HepG2 (cell line): ENCODE results near the gene SH2D3C. TPM values are rescaled to one million over a fixed set of nuclear protein-coding genes. Genes with fewer than 3 reads are reported as not detected.

Source experiments
- ATAC-seq: fragments of 200-7000 bp; cut with Tn5 transposase; 3 replicates; pipeline ENCODE4 v1.9.1; 2020; ENCODE audit warnings: mild to moderate bottlenecking, moderate library complexity
- BruUV-seq: library from RNA; stranded (reverse); fragments of 400-500 nt; replicated peaks from 2 replicates; lab custom pipeline; 2021; lab: Mats Ljungman, UMichigan
- CTCF ChIA-PET: fragments of 300-600 bp; formaldehyde crosslinking; extraction: SDS; loops from one replicate; lab custom pipeline; 2021; ENCODE audit warnings: low total read pairs, inconsistent platforms, low intra/inter-chr PET ratio; lab: Yijun Ruan, JAX
- POLR2A ChIA-PET: fragments of 350-600 bp; sonication (Branson Sonifier 250); formaldehyde crosslinking; loops from one replicate; lab custom pipeline; 2020; ENCODE audit warnings: antibody characterized with exemption, inconsistent platforms; lab: Yijun Ruan, JAX
- DNase-seq: peaks from one replicate; pipeline ENCODE4 v3.0.0-alpha.2; 2015; ENCODE audit warnings: low spot score
- FAIRE-seq: peaks from 3 replicates; lab custom pipeline; 2011; peaks lifted over from hg19 to GRCh38; lab: Jason Lieb, UNC
- H2AFZ ChIP-seq: one replicate; pipeline ENCODE4 v1.6.1; 2011; ENCODE audit warnings: low read length, inconsistent platforms
- H3K27ac ChIP-seq: fragments of 300-600 bp; 3 replicates; pipeline ENCODE4 v1.8.0; 2011; ENCODE audit warnings: mixed run types, mild to moderate bottlenecking, mixed read lengths, low read length, inconsistent platforms; ENCODE audit not compliant: insufficient read depth; ENCODE audit errors: extremely low read length
- H3K27me3 ChIP-seq, 2 experiments: fragments of 200-600 bp in 1 of 2; 2 replicates in 1 of 2; 3 replicates in 1 of 2; pipeline versions ENCODE4 v1.6.0 to v1.8.0; 2011; ENCODE audit warnings: low read length in 2 of 2, mild to moderate bottlenecking in 2 of 2, moderate library complexity in 2 of 2, inconsistent platforms in 1 of 2; ENCODE audit not compliant: insufficient read depth in 2 of 2, control insufficient read depth in 1 of 2
- H3K36me3 ChIP-seq, 2 experiments: fragments of 200-600 bp in 1 of 2; replicated peaks in 1 of 2; 2 replicates in 1 of 2; 3 replicates in 1 of 2; pipeline versions ENCODE4 v1.5.1 to v1.8.0; 2011; ENCODE audit warnings: low read length in 2 of 2, inconsistent platforms in 1 of 2; ENCODE audit not compliant: insufficient read depth in 2 of 2, control insufficient read depth in 1 of 2
- H3K4me1 ChIP-seq: 2 replicates; pipeline ENCODE4 v1.5.1; 2012; ENCODE audit warnings: low read length, inconsistent platforms; ENCODE audit not compliant: insufficient read depth
- H3K4me2 ChIP-seq: 2 replicates; pipeline ENCODE4 v1.6.0; 2011; ENCODE audit warnings: low read depth, low read length, inconsistent platforms
- H3K4me3 ChIP-seq, 3 experiments: fragments of 200-600 bp in 1 of 3; sonication (generic), shearing (Covaris generic) in 1 of 3; replicated peaks in 1 of 3; 2 replicates each; pipeline ENCODE4 v1.5.1; 2011 to 2016; ENCODE audit warnings: low read length in 3 of 3, inconsistent platforms in 2 of 3, low read depth in 2 of 3, mild to moderate bottlenecking in 2 of 3, control low read depth in 1 of 3, mixed read lengths in 1 of 3; ENCODE audit not compliant: insufficient read depth in 1 of 3
- H3K79me2 ChIP-seq: one replicate; pipeline ENCODE4 v1.6.1; 2011; ENCODE audit warnings: low read length, inconsistent platforms; ENCODE audit not compliant: insufficient read depth
- H3K9ac ChIP-seq: 2 replicates; pipeline ENCODE4 v1.6.0; 2011; ENCODE audit warnings: mild to moderate bottlenecking, low read depth, low read length, inconsistent platforms; ENCODE audit not compliant: insufficient read depth
- H3K9me3 ChIP-seq: 2 replicates; pipeline ENCODE4 v1.5.1; 2012; ENCODE audit warnings: mild to moderate bottlenecking, low read length
- H4K20me1 ChIP-seq: 2 replicates; pipeline ENCODE4 v1.6.0; 2011; ENCODE audit warnings: inconsistent platforms, mild to moderate bottlenecking, low read length, moderate library complexity; ENCODE audit not compliant: insufficient read depth
- NAIF1 ChIP-seq: sonication (generic); formaldehyde crosslinking; IDR thresholded peaks from 2 replicates; pipeline ENCODE4 v1.5.0; 2020; ENCODE audit warnings: mild to moderate bottlenecking, missing genetic modification reagents, borderline replicate concordance
- SRSF4 ChIP-seq: fragments of 200-400 bp; formaldehyde crosslinking; IDR thresholded peaks from one replicate; pipeline ENCODE4 v1.6.1; 2018; ENCODE audit warnings: mild to moderate bottlenecking, low read depth, low read length, moderate library complexity; ENCODE audit not compliant: poor library complexity, severe bottlenecking
- ZBTB1 ChIP-seq: sonication (generic); formaldehyde crosslinking; IDR thresholded peaks from 2 replicates; pipeline ENCODE4 v1.4.0; 2020; ENCODE audit warnings: missing genetic modification reagents, borderline replicate concordance
- ZFP1 ChIP-seq: IDR thresholded peaks from 2 replicates; pipeline ENCODE4 v1.6.1; 2016
- ZNF143 ChIP-seq: sonication (generic); formaldehyde crosslinking; IDR thresholded peaks from 2 replicates; pipeline ENCODE4 v1.4.0; 2020; ENCODE audit warnings: missing genetic modification reagents
- ZNF367 ChIP-seq: sonication (generic); formaldehyde crosslinking; IDR thresholded peaks from 2 replicates; pipeline ENCODE4 v1.4.0; 2020; ENCODE audit warnings: missing genetic modification reagents, borderline replicate concordance
- ZNF598 ChIP-seq: sonication (generic); formaldehyde crosslinking; IDR thresholded peaks from 2 replicates; pipeline ENCODE4 v1.5.1; 2020; ENCODE audit warnings: mild to moderate bottlenecking, missing genetic modification reagents, borderline replicate concordance
- ZNF670 ChIP-seq: sonication (generic); formaldehyde crosslinking; IDR thresholded peaks from 2 replicates; pipeline ENCODE4 v1.8.0; 2022; ENCODE audit warnings: mild to moderate bottlenecking, missing genetic modification reagents, borderline replicate concordance
- ZNF737 ChIP-seq: sonication (generic); formaldehyde crosslinking; IDR thresholded peaks from 2 replicates; pipeline ENCODE4 v1.5.0; 2020; ENCODE audit warnings: missing genetic modification reagents, mild to moderate bottlenecking, borderline replicate concordance
- WGBS: methylation state at CpG from one replicate; pipeline ENCODE4 v1.1.6; 2017; ENCODE audit warnings: low lambda C conversion rate; 5-methylcytosine and 5-hydroxymethylcytosine counted together
- in situ Hi-C: cut with HindIII; loops from 2 replicates; pipeline ENCODE4 v1.10.0; 2017; ENCODE audit warnings: low pct_unique_long_range_greater_than_20kb; ENCODE audit not compliant: extremely low pct_ligation_motif_present
- intact Hi-C: fragments of 100-400 bp; cut with micrococcal nuclease; formaldehyde crosslinking; loops from one replicate; pipeline ENCODE4 v1.10.0; 2022; ENCODE audit not compliant: unreplicated experiment
- polyA plus RNA-seq, 8 experiments: library from polyadenylated mRNA; depleted of rRNA in 3 of 8; stranded (reverse) in 7 of 8; unstranded in 1 of 8; fragments of >200 nt; fragmentation: Illumina TruSeq in 4 of 8; extraction: Trizol in 4 of 8; gene quantifications; 2 replicates each; pipeline versions ENCODE4 v1.2.1 to v1.2.3, GENCODE V29; 2011 to 2016; ENCODE audit warnings: low read depth in 4 of 8, missing spikeins in 1 of 8, mixed read lengths in 1 of 8; ENCODE audit not compliant: insufficient read depth in 1 of 8
- total RNA-seq, 5 experiments: library from RNA; depleted of rRNA; stranded (reverse); fragments of >200 nt; fragmentation: Illumina TruSeq; extraction: Trizol; gene quantifications; 2 replicates each; pipeline ENCODE4 v1.2.3, GENCODE V29; 2016; ENCODE audit warnings: low read depth in 1 of 5
- TF ChIP-seq, protein P1 (sequence below): sonication (generic); formaldehyde crosslinking; IDR thresholded peaks from 2 replicates; pipeline ENCODE4 v1.5.1; 2020; ENCODE audit warnings: missing genetic modification reagents, mild to moderate bottlenecking, borderline replicate concordance

Gene SH2D3C
- total and polyA plus RNA-seq, 2 of the 13 experiments (the other 11 are each of a cell fraction or from before 2014, with no cell fraction given) = not detected

- Histone ChIP-seq H2AFZ (no peak overlapping the region), H3K4me1 (no peaks in the 10 kb centered on the region), H3K4me2 (no peak overlapping the region), H3K27me3 (peaks cover 0 to 45% of the 10 kb centered on the region in 2 experiments; a peak in 3 of 5 replicates), H3K36me3 (no peaks in the 10 kb centered on the region), H3K4me3 (no peak overlapping the region), H4K20me1 (no peaks in the 10 kb centered on the region), H3K79me2 (no peaks in the 10 kb centered on the region), H3K9me3 (no peaks in the 10 kb centered on the region), H3K9ac (no peak overlapping the region), H3K27ac (no peak overlapping the region)
- 28% methylated on average over 14 of the region's 61 CpGs for WGBS
- no peak for DNase-seq
- ATAC-seq = no peak
- FAIRE-seq = no peak
- ChIA-PET CTCF (no interaction called here), POLR2A (no interaction called here)
- in situ Hi-C loops (no loop called here), intact Hi-C loops (no loop called here)
- TF ChIP-seq ZNF670 (CRISPR knock-in tag) = no peak
- TF ChIP-seq SRSF4 = no peak
- no peak for TF ChIP-seq NAIF1 (CRISPR knock-in tag)
- TF ChIP-seq ZNF367 (CRISPR knock-in tag) = no peak
- TF ChIP-seq ZNF598 (CRISPR knock-in tag) = no peak
- TF ChIP-seq ZNF143 (CRISPR knock-in tag) = no peak
- TF ChIP-seq ZBTB1 = no peak
- no peak for TF ChIP-seq ZNF737
- TF ChIP-seq ZFP1 (CRISPR knock-in tag) = no peak
- TF ChIP-seq, protein P1, sequence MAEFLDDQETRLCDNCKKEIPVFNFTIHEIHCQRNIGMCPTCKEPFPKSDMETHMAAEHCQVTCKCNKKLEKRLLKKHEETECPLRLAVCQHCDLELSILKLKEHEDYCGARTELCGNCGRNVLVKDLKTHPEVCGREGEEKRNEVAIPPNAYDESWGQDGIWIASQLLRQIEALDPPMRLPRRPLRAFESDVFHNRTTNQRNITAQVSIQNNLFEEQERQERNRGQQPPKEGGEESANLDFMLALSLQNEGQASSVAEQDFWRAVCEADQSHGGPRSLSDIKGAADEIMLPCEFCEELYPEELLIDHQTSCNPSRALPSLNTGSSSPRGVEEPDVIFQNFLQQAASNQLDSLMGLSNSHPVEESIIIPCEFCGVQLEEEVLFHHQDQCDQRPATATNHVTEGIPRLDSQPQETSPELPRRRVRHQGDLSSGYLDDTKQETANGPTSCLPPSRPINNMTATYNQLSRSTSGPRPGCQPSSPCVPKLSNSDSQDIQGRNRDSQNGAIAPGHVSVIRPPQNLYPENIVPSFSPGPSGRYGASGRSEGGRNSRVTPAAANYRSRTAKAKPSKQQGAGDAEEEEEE (CRISPR knock-in tag) = no peak
- BruUV-seq = no TSS peak
Observed at GRCh38 chr9:127755061-127756060, 23.1 kb downstream of the SH2D3C start.
